ENCODE measurements around the gene ARHGAP22. TPM values are rescaled to one million over a fixed set of nuclear protein-coding genes. Genes with fewer than 3 reads are reported as not detected.

ARHGAP22 gene
- total and polyA plus RNA-seq, 8 donors: 2.2 to 10.4 (median 2.8) TPM

- no peak for DNase-seq
- Histone ChIP-seq H3K4me3 (no peak overlapping the region), H3K36me3 (no peaks in the 10 kb centered on the region), H3K27ac (no peak overlapping the region), H3K9me3 (no peaks in the 10 kb centered on the region), H3K4me1 (peaks cover 0 to 14% of the 10 kb centered on the region in 2 donors), H3K27me3 (peaks cover 0 to 7% of the 10 kb centered on the region in 2 donors)
- intact Hi-C loops (cut with DNase I): no loop called here
- no peak for ATAC-seq
- TF ChIP-seq CTCF (IDR thresholded peaks at IDR 0.05): no peak
Observed at GRCh38 chr10:48459270-48460150, 145.4 kb downstream of the ARHGAP22 start.

- DNase-seq (no peak), ATAC-seq (no peak)
- H3K4me3 ChIP-seq: no peak overlapping the region
- intact Hi-C loops (cut with DNase I): no loop called here
- peaks cover 0 to 7% of the 10 kb centered on the region in 2 donors for H3K27me3 ChIP-seq
- H3K36me3 ChIP-seq: no peaks in the 10 kb centered on the region
- H3K9me3 ChIP-seq: no peaks in the 10 kb centered on the region
- no peak for TF ChIP-seq CTCF (IDR thresholded peaks at IDR 0.05)
- H3K4me1 ChIP-seq: peaks cover 0 to 14% of the 10 kb centered on the region in 2 donors
- no peak overlapping the region for H3K27ac ChIP-seq
Observed at GRCh38 chr10:48458662-48459048, 146.2 kb downstream of the ARHGAP22 start.

GRCh38 chr10:48457949-48458661 is 146.8 kb downstream of the ARHGAP22 start:
- H3K36me3 ChIP-seq: no peaks in the 10 kb centered on the region
- intact Hi-C loops (cut with DNase I): no loop called here
- DNase-seq (no peak), ATAC-seq (no peak)
- H3K4me3 ChIP-seq: no peak overlapping the region
- H3K27ac ChIP-seq: no peak overlapping the region
- peaks cover 0 to 14% of the 10 kb centered on the region in 2 donors for H3K4me1 ChIP-seq
- peaks cover 0 to 7% of the 10 kb centered on the region in 2 donors for H3K27me3 ChIP-seq
- no peak for TF ChIP-seq CTCF (IDR thresholded peaks at IDR 0.05)
- H3K9me3 ChIP-seq: no peaks in the 10 kb centered on the region

GRCh38 chr10:48456808-48457761 is 147.8 kb downstream of the ARHGAP22 start:
- Histone ChIP-seq H3K4me3 (no peak overlapping the region), H3K36me3 (no peaks in the 10 kb centered on the region), H3K4me1 (peaks cover 0 to 14% of the 10 kb centered on the region in 2 donors), H3K9me3 (no peaks in the 10 kb centered on the region), H3K27me3 (peaks cover 0 to 7% of the 10 kb centered on the region in 2 donors), H3K27ac (no peak overlapping the region)
- ATAC-seq: no peak
- intact Hi-C loops (cut with DNase I): no loop called here
- no peak for DNase-seq
- TF ChIP-seq CTCF (IDR thresholded peaks at IDR 0.05): no peak
